Osteocyte (in vitro differentiated cells): ENCODE results near the gene ZBP1. TPM values are rescaled to one million over a fixed set of nuclear protein-coding genes. Genes with fewer than 3 reads are reported as not detected.

Experiments used
- DNase-seq: peaks from one replicate; pipeline ENCODE4 v3.0.0; 2021; ENCODE audit warnings: mixed read lengths; ENCODE audit not compliant: unreplicated experiment; ENCODE audit errors: extremely low spot score
- H3K27ac Mint-ChIP-seq: one replicate; pipeline ENCODE4 v1.8.0; 2021; ENCODE audit warnings: mild to moderate bottlenecking, mixed read lengths; ENCODE audit not compliant: unreplicated experiment
- H3K27me3 Mint-ChIP-seq: one replicate; pipeline ENCODE4 v1.8.0; 2021; ENCODE audit warnings: mixed read lengths; ENCODE audit not compliant: unreplicated experiment
- H3K36me3 Mint-ChIP-seq: one replicate; pipeline ENCODE4 v1.8.0; 2021; ENCODE audit warnings: mixed read lengths; ENCODE audit not compliant: unreplicated experiment
- H3K4me1 Mint-ChIP-seq: one replicate; pipeline ENCODE4 v1.8.0; 2021; ENCODE audit warnings: mixed read lengths; ENCODE audit not compliant: unreplicated experiment
- H3K4me3 Mint-ChIP-seq: one replicate; pipeline ENCODE4 v1.8.0; 2021; ENCODE audit warnings: mild to moderate bottlenecking, moderate library complexity, mixed read lengths; ENCODE audit not compliant: unreplicated experiment
- H3K9me3 Mint-ChIP-seq: one replicate; pipeline ENCODE4 v1.8.0; 2021; ENCODE audit warnings: mixed read lengths; ENCODE audit not compliant: unreplicated experiment
- CTCF ChIP-seq: fragments of 200-600 bp; sonication (generic); IDR thresholded peaks from 2 replicates; pipeline ENCODE4 v1.5.0; 2021; ENCODE audit warnings: antibody characterized with exemption, mild to moderate bottlenecking, moderate library complexity
- total RNA-seq: library from RNA; stranded (reverse); gene quantifications from 2 replicates; pipeline ENCODE4 v1.2.1, GENCODE V29; 2021

Gene ZBP1
- total RNA-seq, 1 donor from 2014 or later: not detected

DNA sequence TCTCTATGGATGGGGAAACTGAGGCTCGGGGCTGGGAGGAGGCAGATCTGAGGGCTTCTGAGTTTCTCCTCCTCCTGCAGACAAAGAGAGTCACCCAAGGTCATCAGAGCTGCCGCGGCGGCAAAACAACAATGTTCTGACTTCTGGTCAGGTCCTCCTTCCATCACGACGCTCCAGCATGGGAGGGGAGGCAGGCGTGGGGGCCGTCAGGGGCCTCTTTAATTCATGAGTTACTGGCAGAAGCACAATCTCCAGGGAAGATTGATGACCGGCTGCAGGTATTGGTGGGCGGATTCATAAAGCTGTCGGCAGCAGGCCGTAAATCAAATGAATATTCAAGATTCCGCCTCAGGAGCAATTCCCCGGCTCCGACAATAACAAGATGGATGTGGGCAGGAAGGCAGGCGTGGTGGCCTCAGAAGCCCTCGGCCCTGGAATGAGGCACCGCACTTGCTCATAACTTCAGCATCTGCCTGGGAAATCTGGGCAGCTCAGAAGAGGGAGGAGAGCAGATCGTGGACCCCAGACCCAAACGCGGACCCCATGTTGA is 40.3 kb downstream of the ZBP1 start:
- DNase-seq: no peak
- Mint-ChIP-seq H3K9me3 (no peaks in the 10 kb centered on the region), H3K27me3 (peaks cover 4% of the 10 kb centered on the region), H3K27ac (no peak overlapping the region), H3K36me3 (no peaks in the 10 kb centered on the region), H3K4me1 (peaks cover 22% of the 10 kb centered on the region), H3K4me3 (no peak overlapping the region)
- no peak for TF ChIP-seq CTCF

GRCh38 chr20:57579331-57579897 is 40.8 kb downstream of the ZBP1 start:
- DNase-seq: no peak
- TF ChIP-seq CTCF: no peak
- no peaks in the 10 kb centered on the region for H3K9me3 Mint-ChIP-seq
- peaks cover 22% of the 10 kb centered on the region for H3K4me1 Mint-ChIP-seq
- no peaks in the 10 kb centered on the region for H3K36me3 Mint-ChIP-seq
- H3K27me3 Mint-ChIP-seq: peaks cover 4% of the 10 kb centered on the region
- H3K27ac Mint-ChIP-seq: no peak overlapping the region
- H3K4me3 Mint-ChIP-seq: no peak overlapping the region

GRCh38 chr20:57578476-57579165 is 41.6 kb downstream of the ZBP1 start:
- Mint-ChIP-seq H3K27ac (no peak overlapping the region), H3K36me3 (no peaks in the 10 kb centered on the region), H3K4me1 (peaks cover 20% of the 10 kb centered on the region), H3K9me3 (no peaks in the 10 kb centered on the region), H3K4me3 (no peak overlapping the region), H3K27me3 (peaks cover 4% of the 10 kb centered on the region)
- DNase-seq: no peak
- no peak for TF ChIP-seq CTCF

DNA sequence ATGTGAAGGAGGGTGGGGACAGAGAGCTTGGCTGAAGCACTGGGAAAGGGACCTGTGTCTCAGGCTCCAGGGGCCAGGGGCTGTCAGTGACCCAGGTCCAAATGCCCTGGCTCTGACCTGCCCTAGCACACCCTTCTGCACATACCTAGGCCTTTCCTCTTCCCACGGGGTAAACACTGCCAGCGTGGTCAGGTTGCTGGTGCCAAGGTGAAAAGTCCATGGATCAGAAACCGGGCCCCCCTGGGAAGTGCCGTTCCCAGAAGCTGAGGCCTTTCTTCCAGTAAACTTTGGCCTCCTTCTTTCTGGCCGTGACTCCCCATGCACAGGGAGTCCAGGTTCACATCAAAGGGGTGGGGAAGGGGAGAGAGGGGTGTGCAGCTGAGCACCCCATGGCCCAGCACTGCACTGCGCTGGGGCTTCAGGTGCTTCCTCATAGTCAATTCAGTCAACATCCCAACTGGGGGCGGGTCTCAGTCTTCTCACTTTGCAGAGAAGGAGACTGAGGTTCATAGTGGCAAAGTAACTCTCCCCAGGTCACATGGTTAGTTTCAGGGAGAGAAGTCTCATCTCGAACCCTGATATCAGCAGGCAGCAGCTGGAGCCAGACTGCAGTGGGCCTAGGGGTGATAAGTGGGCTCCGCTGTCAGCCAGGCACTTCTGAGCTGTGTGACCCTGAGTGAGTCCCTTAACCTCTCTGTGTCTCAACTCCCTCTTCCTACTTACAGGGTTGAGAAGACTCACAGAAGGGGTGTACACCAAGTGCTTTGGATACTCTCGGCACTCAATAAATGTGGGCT is 42.3 kb downstream of the ZBP1 start:
- Mint-ChIP-seq H3K4me3 (no peak overlapping the region), H3K4me1 (peaks cover 13% of the 10 kb centered on the region), H3K27ac (no peak overlapping the region), H3K27me3 (peaks cover 10% of the 10 kb centered on the region), H3K36me3 (no peaks in the 10 kb centered on the region), H3K9me3 (no peaks in the 10 kb centered on the region)
- TF ChIP-seq CTCF: no peak
- no peak for DNase-seq
